ENCODE results near the gene COL4A2.

DNA sequence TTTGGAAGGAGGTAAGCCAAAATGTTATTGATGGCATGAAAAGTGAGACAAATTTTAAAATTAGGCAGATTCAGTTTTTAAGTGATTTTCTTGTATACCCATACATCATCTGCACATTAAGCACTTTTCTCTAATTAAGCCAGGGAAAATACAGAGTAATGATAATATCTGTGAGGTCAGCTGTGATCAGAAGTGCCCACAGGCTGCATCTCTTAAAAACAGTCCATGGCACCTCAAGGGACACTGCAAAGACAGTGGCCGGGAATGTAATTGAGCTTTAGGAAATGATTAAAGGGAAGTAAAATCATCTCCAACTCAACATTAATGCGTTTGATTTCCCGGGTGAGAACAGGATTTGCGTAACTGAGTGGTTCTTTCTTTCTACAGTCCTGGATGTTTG is 2.1 kb upstream of the COL4A2 start:
- TF ChIP-seq, protein P1, sequence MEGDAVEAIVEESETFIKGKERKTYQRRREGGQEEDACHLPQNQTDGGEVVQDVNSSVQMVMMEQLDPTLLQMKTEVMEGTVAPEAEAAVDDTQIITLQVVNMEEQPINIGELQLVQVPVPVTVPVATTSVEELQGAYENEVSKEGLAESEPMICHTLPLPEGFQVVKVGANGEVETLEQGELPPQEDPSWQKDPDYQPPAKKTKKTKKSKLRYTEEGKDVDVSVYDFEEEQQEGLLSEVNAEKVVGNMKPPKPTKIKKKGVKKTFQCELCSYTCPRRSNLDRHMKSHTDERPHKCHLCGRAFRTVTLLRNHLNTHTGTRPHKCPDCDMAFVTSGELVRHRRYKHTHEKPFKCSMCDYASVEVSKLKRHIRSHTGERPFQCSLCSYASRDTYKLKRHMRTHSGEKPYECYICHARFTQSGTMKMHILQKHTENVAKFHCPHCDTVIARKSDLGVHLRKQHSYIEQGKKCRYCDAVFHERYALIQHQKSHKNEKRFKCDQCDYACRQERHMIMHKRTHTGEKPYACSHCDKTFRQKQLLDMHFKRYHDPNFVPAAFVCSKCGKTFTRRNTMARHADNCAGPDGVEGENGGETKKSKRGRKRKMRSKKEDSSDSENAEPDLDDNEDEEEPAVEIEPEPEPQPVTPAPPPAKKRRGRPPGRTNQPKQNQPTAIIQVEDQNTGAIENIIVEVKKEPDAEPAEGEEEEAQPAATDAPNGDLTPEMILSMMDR (IDR thresholded peaks at IDR 0.05): no peak
- TF ChIP-seq POLR2A (IDR thresholded peaks at IDR 0.05): no peak

All from ovary (tissue), 3 donors.